K562 (cell line): ENCODE results near the gene ITGB2. TPM values are rescaled to one million over a fixed set of nuclear protein-coding genes. Genes with fewer than 3 reads are reported as not detected.

Source experiments
- FOXK2 ChIP-seq, 2 experiments: fragments of 450-650 bp; IDR thresholded peaks in 1 of 2; conservative IDR thresholded peaks in 1 of 2; 2 replicates each; pipeline ENCODE4 v1.6.1; 2016; ENCODE audit warnings: low read depth in 2 of 2, mild to moderate bottlenecking in 1 of 2
- OTX1 ChIP-seq: fragments of 450-650 bp; formaldehyde crosslinking; IDR thresholded peaks from 2 replicates; pipeline ENCODE4 v1.4.0; 2022; ENCODE audit warnings: mild to moderate bottlenecking
- POLR2A ChIP-seq: fragments of 450-650 bp; conservative IDR thresholded peaks from 2 replicates; pipeline ENCODE4 v1.6.1; 2016
- TGIF2 ChIP-seq: sonication (generic); formaldehyde crosslinking; IDR thresholded peaks from 2 replicates; pipeline ENCODE4 v1.8.1; 2022; ENCODE audit warnings: mild to moderate bottlenecking, missing genetic modification reagents, moderate library complexity
- ZNF407 ChIP-seq: fragments of 450-650 bp; IDR thresholded peaks from 2 replicates; pipeline ENCODE4 v1.6.1; 2016; ENCODE audit warnings: low read depth
- ZNF717 ChIP-seq: fragments of 250-450 bp; sonication (Bioruptor Pico); IDR thresholded peaks from 2 replicates; pipeline ENCODE4 v1.5.0; 2021
- polyA plus RNA-seq, 8 experiments: library from polyadenylated mRNA; depleted of rRNA in 4 of 8; stranded (reverse) in 5 of 8; unstranded in 3 of 8; fragments of >200 nt; fragmentation: Nextera tagmentation in 2 of 8; fragmentation: Illumina TruSeq in 1 of 8; extraction: Ambion mirVana in 2 of 8; extraction: Trizol in 1 of 8; gene quantifications; 2 replicates each; pipeline versions ENCODE4 v1.2.1 to v1.2.3, GENCODE V29; 2011 to 2014; ENCODE audit warnings: inconsistent platforms in 1 of 8, missing spikeins in 1 of 8
- total RNA-seq, 7 experiments: library from RNA; depleted of rRNA in 6 of 7; stranded (reverse); fragments of >200 nt in 6 of 7; fragmentation: Illumina TruSeq in 2 of 7; extraction: Trizol in 2 of 7; gene quantifications; 2 replicates each; pipeline versions ENCODE4 v1.2.1 to v1.2.3, GENCODE V29; 2011 to 2021; ENCODE audit warnings: low replicate concordance in 1 of 7

Gene ITGB2
- total and polyA plus RNA-seq, 9 of the 15 experiments (the other 6 are each of a cell fraction or from before 2014, with no cell fraction given): 0.07 to 1.3 (median 0.51) TPM; not detected in 2

DNA sequence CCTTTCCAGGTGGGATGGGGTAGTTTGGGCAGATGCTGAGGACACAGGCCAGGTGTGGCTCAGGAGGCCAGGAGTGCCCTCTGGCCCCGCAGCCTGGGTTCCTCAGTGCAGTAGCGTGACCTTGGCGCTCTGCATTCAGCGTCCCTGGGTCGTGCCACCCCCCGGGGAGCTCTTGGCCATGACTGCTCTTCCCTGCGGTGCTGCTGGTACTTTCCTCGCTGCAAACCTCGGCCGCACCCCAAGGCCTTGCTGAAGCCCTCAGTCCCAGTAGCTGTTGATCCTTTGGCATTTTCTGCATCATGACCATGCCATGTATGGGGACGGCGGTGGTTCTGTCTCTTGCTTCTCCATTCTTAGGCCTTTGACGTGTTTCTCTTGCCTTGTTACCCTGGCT is 32.9 kb upstream of the ITGB2 start (continued):
- TF ChIP-seq TGIF2 (CRISPR knock-in tag): no peak
- no peak for TF ChIP-seq FOXK2 (conservative IDR thresholded peaks at IDR 0.05 in 1 of 2, IDR thresholded peaks at IDR 0.05 in 1 of 2; ENCODE audit: low read depth in 2 of 2)
- TF ChIP-seq ZNF717 (CRISPR knock-in tag): no peak
- no peak for TF ChIP-seq POLR2A
- TF ChIP-seq ZNF407: no peak
- no peak for TF ChIP-seq OTX1
